ENCODE measurements around the gene SSUH2. TPM values are rescaled to one million over a fixed set of nuclear protein-coding genes. Genes with fewer than 3 reads are reported as not detected.

Gene SSUH2
- total and polyA plus RNA-seq, 4 donors, result 0.07 to 3.4 (median 0.34) TPM

GRCh38 chr3:8603115-8603710 is 41.4 kb downstream of the SSUH2 start:
- Histone ChIP-seq H3K27ac (ENCODE audit: low read depth in 1 of 2, low read length in 1 of 2) (no peak overlapping the region), H3K4me3 (no peak overlapping the region), H3K9ac (ENCODE audit: insufficient read depth in 1 of 2, low read length in 2 of 2) (no peak overlapping the region), H3K9me3 (ENCODE audit: control insufficient read depth in 4 of 4, insufficient read depth in 3 of 4, low read length in 3 of 4) (no peaks in the 10 kb centered on the region), H3K36me3 (ENCODE audit: control insufficient read depth in 4 of 4, insufficient read depth in 4 of 4, low read length in 4 of 4) (no peaks in the 10 kb centered on the region), H3K4me1 (ENCODE audit: control insufficient read depth in 5 of 5, insufficient read depth in 5 of 5, low read length in 5 of 5) (peaks cover 0 to 9% (median 6%) of the 10 kb centered on the region in 5 donors), H3K27me3 (ENCODE audit: control insufficient read depth in 3 of 3, insufficient read depth in 3 of 3, low read length in 2 of 3) (no peaks in the 10 kb centered on the region)
- WGBS, 2 donors, result 69 to 81% methylated on average over 9 of the region's 9 CpGs
- ATAC-seq (ENCODE audit: insufficient read depth, low FRiP score), result no peak
- no peak for DNase-seq
- no peak for TF ChIP-seq CTCF (IDR thresholded peaks at IDR 0.05; ENCODE audit: control extremely low read depth, extremely low read depth)

GRCh38 chr3:8600457-8600856 is 44.1 kb downstream of the SSUH2 start:
- Histone ChIP-seq H3K4me1 (ENCODE audit: control insufficient read depth in 5 of 5, insufficient read depth in 5 of 5, low read length in 5 of 5) (peaks cover 0 to 2% (median 0%) of the 10 kb centered on the region in 5 donors), H3K36me3 (ENCODE audit: control insufficient read depth in 4 of 4, insufficient read depth in 4 of 4, low read length in 4 of 4) (no peaks in the 10 kb centered on the region), H3K27me3 (ENCODE audit: control insufficient read depth in 3 of 3, insufficient read depth in 3 of 3, low read length in 2 of 3) (no peaks in the 10 kb centered on the region), H3K9me3 (ENCODE audit: control insufficient read depth in 4 of 4, insufficient read depth in 3 of 4, low read length in 3 of 4) (no peaks in the 10 kb centered on the region), H3K4me3 (no peak overlapping the region), H3K9ac (ENCODE audit: insufficient read depth in 1 of 2, low read length in 2 of 2) (no peak overlapping the region), H3K27ac (ENCODE audit: low read depth in 1 of 2, low read length in 1 of 2) (no peak overlapping the region)
- ATAC-seq (ENCODE audit: insufficient read depth, low FRiP score) (no peak), DNase-seq (peak in 2 of 3 donors; percentile 17 to 29)
- no peak for TF ChIP-seq CTCF (IDR thresholded peaks at IDR 0.05; ENCODE audit: control extremely low read depth, extremely low read depth)

- Histone ChIP-seq H3K27ac (ENCODE audit: low read depth in 1 of 2, low read length in 1 of 2) (no peak overlapping the region), H3K4me1 (ENCODE audit: control insufficient read depth in 5 of 5, insufficient read depth in 5 of 5, low read length in 5 of 5) (peaks cover 0 to 2% (median 0%) of the 10 kb centered on the region in 5 donors), H3K27me3 (ENCODE audit: control insufficient read depth in 3 of 3, insufficient read depth in 3 of 3, low read length in 2 of 3) (no peaks in the 10 kb centered on the region), H3K4me3 (no peak overlapping the region), H3K9ac (ENCODE audit: insufficient read depth in 1 of 2, low read length in 2 of 2) (no peak overlapping the region), H3K9me3 (ENCODE audit: control insufficient read depth in 4 of 4, insufficient read depth in 3 of 4, low read length in 3 of 4) (no peaks in the 10 kb centered on the region), H3K36me3 (ENCODE audit: control insufficient read depth in 4 of 4, insufficient read depth in 4 of 4, low read length in 4 of 4) (no peaks in the 10 kb centered on the region)
- DNase-seq (no peak), ATAC-seq (ENCODE audit: insufficient read depth, low FRiP score) (no peak)
- TF ChIP-seq CTCF (IDR thresholded peaks at IDR 0.05; ENCODE audit: control extremely low read depth, extremely low read depth), result no peak
- WGBS, 2 donors, result 73 to 87% methylated on average over 3 of the region's 3 CpGs
These were observed 45.5 kb downstream of the SSUH2 start for GRCh38 chr3:8599146-8599545.

Data from lung (tissue), 12 donors.